Right renal cortex interstitium (tissue), 3 donors: ENCODE data around the gene ATG16L2. TPM values are rescaled to one million over a fixed set of nuclear protein-coding genes. Genes with fewer than 3 reads are reported as not detected.

ENCODE experiments used
- DNase-seq, 3 donors: peaks; one replicate each; pipeline ENCODE4 v3.0.0-alpha.2; 2013; ENCODE audit warnings: low read depth in 3 of 3, low spot score in 2 of 3
- polyA plus RNA-seq, 3 donors: library from polyadenylated mRNA; unstranded; fragments of 120-200 nt; gene quantifications; one replicate each; pipeline ENCODE4 v1.2.1, GENCODE V29; 2013; ENCODE audit not compliant: insufficient read length in 3 of 3

ATG16L2 gene, protein sequence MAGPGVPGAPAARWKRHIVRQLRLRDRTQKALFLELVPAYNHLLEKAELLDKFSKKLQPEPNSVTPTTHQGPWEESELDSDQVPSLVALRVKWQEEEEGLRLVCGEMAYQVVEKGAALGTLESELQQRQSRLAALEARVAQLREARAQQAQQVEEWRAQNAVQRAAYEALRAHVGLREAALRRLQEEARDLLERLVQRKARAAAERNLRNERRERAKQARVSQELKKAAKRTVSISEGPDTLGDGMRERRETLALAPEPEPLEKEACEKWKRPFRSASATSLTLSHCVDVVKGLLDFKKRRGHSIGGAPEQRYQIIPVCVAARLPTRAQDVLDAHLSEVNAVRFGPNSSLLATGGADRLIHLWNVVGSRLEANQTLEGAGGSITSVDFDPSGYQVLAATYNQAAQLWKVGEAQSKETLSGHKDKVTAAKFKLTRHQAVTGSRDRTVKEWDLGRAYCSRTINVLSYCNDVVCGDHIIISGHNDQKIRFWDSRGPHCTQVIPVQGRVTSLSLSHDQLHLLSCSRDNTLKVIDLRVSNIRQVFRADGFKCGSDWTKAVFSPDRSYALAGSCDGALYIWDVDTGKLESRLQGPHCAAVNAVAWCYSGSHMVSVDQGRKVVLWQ
- 10 to 100 TPM; 17.9 to 25.2 (median 20.6) TPM for polyA plus RNA-seq

DNA sequence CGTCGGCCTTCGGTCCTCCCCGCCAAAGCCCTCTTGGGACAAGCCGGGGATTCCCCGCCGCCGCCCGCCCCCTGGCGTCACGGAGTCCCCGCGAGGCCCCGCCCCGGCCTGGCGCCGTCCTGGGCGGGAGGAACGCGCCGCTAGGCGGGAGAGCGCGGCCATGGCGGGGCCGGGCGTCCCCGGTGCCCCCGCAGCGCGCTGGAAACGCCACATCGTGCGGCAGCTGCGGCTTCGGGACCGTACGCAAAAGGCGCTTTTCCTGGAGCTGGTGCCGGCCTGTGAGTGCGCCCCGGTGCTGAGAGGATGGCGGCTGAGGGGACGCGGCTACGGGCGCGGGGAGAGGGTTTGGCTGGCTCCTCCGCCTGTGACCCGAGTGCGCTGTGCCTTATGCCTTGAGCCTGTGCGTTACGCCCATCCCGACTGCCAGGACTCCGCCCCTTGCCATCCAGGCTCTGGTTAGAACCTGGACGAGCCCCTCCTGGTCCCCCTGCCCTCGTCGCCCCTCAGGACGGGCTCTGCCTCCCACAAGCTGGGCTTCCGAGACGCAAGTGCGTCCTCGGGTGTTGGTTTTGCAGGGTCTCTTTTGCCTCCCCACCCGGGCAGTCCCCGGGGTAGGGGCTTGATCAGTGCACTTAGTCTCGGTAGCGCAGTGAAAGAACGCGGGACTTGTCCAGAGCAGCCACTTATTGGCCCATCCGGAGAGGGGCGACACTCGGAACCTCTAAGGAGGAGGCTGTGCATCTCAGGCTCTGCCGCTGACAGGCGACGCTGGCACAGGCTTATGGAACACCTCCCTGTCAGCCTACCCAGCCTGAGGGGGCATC lies at the start of gene ATG16L2:
Gene ATG16L2, plus strand, starts transcription at position 126 of the 824 bp plus-strand sequence. Its CDS starts 35 bp downstream, at position 161.
- DNase-seq = peak; percentile 58 to 84 (median 81)

- no peak for DNase-seq
Observed at GRCh38 chr11:72764503-72764902, 49.7 kb upstream of the ATG16L2 start.

GRCh38 chr11:72766152-72766902 lies 47.9 kb upstream of the ATG16L2 start:
- no peak for DNase-seq

- DNase-seq = no peak
Observed at GRCh38 chr11:72767203-72768062, 46.8 kb upstream of the ATG16L2 start.

- no peak for DNase-seq
Observed at GRCh38 chr11:72768581-72768980, 45.6 kb upstream of the ATG16L2 start.

DNA sequence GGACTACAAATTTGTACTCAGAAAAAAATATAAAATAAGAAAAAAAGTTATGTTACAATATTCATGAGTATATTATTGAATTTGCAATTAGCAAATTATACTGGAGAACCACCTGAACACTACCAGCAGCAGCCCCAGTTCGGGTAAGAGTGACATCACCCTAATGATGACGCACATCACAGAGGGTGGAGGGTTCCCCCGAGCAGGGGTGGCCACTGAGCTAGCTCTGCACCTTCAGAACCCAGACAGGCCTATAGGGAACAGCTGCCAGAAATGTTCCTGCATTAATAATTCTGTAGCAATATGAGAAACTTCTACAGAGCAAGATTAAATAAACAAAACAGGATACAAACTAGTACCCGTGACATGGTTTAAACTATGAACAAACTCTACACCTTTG lies 44.5 kb upstream of the ATG16L2 start:
- DNase-seq = no peak

- no peak for DNase-seq
Observed at GRCh38 chr11:72770799-72771198, 43.4 kb upstream of the ATG16L2 start.

- DNase-seq = no peak
Observed at GRCh38 chr11:72771507-72771906, 42.7 kb upstream of the ATG16L2 start.

- DNase-seq = no peak
Observed at GRCh38 chr11:72772059-72772458, 42.2 kb upstream of the ATG16L2 start.

GRCh38 chr11:72773291-72773690 lies 40.9 kb upstream of the ATG16L2 start:
- DNase-seq = no peak

- DNase-seq = no peak
Observed at GRCh38 chr11:72773696-72774095, 40.5 kb upstream of the ATG16L2 start.

DNA sequence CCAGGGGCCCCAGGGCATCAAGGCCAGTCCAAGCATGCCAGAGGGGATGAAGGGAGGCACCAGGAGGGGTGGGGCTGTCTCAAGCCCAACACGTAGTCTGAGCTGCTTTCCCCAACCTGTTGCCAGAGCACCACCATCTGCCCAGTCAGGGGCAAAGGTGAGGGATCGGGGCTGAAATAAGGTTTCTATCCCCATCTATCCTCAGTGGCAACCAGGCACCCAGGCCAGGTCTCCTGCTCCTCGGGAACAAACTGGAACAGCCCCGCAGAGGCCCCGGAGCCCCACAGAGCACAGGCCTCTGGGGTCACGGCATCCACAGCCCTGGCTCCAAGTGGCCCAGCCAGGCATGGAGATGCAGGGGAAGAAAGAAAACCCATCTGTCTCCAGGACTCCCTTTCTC lies 39.7 kb upstream of the ATG16L2 start:
- DNase-seq = no peak

DNA sequence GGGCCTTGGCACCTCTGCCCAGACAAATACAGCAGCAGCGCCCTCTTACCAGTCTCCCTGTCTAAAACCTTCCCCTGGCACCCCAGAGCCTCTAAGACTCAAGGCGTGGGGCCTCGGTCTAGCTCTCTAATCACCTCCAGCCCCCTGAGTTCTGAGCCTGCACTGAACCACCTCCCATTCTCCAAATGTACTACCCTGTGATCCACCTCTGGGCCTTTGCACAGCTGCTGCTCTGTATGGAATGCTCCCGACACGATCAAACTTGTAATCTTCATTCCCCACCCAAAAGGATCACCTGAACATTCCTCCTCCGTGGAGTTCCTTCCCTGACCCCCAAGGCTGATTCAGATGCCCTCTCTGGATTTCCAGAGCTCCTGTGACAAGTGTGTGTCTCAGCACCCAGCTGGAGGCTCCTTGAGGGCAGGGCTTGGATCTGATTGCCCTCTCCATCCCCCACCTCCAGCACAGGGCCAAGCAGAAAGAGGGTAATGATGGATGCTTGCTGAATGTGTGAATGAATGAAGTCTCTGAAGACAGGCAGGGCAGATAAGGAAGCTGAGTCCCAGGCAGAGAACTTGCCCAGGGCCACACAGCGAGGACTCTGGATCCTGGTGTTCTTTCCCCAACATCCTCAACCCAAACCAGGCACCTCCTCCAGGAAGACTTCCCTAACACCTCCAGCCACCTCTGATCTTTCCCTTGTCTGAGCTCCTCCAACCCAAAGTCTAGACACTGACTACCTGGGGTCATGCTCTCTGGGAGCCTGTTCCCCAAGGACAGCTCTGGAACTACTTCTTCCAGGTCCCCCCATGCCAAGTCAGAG lies 38.7 kb upstream of the ATG16L2 start:
- no peak for DNase-seq

DNA sequence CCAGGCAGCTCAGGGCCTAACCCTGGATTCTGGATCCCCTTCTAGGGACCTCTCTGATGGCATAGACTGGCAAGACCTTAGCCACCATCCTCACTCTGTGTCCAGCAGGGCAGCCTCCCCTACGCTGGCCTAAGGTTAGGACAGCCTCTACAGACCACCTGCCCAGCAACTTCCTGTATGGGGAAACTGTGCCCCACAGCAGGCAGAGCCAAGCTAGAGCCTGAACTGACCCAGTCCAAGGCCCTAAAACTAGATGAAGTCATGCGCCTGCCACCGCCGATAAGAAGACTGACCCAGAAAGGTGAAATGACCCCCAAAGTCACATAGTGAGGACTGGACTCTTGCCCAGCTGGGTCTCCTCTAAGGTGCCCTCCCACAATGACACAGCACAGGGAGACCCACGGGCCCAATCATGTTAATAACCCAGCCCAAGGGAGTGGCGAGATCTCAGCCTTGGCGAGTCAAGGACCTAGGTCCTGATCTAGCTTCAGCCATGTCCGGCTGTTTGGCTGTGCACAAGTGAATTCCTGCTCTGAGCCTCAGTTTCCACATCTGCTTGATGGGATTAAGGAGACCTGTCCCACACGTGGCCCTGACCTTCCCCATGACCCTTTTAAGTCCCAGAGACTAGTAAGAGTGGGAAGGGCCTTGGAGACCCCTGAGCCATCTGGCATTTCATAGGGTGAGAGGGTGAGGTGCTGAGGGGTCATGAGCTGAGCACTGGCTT lies 37.9 kb upstream of the ATG16L2 start:
- no peak for DNase-seq

DNA sequence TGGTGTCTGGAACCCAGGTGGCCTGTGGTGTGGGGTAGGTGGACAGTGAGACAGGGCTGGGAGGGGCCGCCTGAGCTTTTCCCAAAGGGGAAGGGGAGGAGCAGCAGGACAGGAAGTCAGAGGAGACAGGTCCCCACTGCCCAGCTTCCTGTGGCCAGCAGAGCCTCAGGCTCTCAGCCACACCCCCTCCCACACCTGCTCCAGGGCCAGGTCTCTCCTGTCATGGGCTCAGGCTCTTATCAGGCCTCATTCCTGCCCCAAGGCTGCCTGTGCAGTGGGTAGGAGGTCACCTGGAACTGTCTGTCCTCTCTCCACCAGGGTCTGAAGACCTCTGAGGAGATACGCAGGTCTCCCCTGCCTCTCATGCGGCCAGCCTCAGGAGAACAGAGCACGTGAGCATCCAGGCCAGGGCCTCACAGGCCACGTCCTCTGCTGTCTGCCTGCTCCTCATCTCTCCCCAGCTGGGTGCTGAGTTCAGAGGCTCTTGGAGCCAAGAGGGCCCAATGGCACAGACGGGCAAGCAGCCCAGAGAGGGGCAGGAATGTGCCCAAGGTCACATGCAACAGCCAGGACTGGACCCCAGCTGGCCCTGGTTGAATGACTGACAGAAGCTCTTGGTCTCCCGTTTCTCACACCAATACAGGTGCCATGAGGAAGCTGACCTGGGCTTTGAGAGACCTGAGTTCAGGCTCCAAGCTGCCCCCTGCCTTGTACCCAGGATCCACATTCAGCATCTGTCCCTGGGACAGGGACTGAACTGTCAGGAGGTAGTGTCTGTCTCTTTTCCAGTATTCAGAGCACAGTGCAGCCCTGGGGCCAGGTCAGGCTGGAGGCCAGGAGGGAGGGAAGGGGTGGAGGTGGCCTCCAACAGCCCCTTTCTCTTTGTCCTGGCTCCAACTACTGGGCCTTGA lies 37.1 kb upstream of the ATG16L2 start:
- DNase-seq = no peak

DNA sequence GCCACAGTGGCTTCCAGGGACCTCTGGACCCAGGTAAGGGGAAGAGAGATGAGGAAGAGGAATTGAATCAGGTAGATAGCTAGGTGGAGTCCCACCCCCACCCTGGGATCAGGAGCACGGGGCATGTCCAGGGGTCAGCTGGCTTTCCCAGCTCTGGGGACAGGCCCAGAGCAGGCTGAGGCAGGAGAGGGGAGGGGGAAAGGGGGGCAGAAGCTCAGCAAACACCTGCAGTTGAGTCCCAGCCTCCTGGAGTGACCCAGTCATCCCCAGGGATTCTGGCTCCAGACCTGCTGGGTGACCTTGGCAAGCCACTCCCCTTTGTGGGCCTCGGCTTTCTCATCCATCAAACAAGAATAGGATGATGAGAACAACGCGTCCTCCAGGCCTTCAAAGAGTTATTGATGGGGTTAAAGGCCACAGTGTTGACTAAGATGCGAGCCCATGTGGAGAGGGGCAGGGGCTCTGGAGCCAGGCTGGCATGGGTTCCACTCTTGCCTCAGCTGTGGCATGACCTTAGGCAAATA lies 36.4 kb upstream of the ATG16L2 start:
- DNase-seq = no peak
